DMS114 treated with DMSO at 0.1 percent for 48 hours (cell line): ENCODE measurements around the gene TCFL5.
A peak's percentile ranks its signal among the peaks of the same experiment; 100 is the strongest.

Experiments used
- DNase-seq: peaks from one replicate; lab custom pipeline; 2025; ENCODE audit not compliant: unreplicated experiment; lab: John Stamatoyannopoulos, UW

TCFL5 gene

DNA sequence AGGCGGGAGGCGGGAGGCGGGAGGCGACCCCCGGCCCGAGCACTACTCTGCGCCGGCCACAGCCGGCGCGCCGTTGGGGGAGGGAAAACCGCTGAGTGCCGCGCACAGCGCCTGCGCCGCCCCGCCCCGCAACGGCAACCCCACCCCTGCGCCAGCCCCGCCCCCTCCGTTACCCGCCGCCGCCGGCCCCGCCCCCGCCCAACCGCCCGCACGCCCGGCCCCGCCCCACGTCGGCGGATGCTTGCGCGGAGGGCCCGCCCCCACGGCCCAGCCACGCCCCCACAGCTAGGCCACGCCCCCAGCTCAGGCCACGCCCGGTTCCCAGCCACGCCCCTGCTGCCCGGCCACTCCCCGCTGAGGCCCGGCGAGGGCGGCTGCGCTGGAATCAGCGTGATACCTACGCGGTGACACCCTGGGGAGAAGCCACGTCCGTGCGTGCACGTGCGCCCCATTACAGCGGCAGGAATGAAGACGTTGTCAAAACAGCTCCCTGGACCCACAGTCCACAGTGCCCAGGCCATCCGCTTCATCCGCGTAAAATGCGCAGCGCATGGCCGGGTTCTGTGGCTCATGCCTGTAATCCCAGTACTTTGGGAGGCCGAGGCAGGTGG is at the start of gene TCFL5:
TSS of gene TCFL5 (minus strand) at position 97 of the 611 bp plus-strand sequence. CDS start 152 bp downstream, outside the sequence.
- peak; percentile 43 for DNase-seq

DNA sequence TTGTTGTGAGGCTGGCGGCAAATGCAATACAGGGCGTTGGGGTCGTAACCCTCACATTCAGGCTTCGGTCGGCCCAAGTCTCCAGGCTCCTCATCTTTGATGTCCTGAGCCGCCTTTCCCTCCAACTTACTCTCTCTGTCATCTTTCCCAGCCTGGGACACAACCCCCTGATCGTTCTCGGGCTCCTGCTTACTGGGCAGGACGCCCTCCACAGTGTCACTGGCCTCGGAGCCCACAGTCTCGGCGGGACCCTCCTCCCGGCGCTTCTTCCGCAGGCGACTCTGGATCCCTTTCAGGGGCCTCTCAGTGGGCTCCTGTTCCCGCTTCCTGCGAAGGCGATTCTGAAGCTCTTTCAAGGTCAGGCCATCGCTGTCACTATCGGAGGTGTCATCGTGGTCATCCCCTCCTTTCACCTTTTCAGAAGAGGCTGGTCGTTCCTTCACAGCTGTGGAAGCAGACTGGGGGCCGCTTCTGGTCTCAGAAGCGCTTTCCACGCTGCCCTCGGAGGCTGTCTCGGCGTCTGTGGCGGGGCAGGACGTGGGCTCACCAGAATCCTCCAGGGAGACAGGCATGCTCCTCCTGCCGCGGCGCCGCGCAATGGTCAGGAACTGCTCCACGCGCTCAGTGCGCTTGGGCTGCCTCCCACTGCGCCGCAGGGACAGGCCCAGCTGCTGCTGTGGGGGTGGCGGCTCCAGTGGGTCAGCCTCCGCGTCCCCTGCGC is 49.3 kb upstream of the TCFL5 start:
- no peak for DNase-seq

DNA sequence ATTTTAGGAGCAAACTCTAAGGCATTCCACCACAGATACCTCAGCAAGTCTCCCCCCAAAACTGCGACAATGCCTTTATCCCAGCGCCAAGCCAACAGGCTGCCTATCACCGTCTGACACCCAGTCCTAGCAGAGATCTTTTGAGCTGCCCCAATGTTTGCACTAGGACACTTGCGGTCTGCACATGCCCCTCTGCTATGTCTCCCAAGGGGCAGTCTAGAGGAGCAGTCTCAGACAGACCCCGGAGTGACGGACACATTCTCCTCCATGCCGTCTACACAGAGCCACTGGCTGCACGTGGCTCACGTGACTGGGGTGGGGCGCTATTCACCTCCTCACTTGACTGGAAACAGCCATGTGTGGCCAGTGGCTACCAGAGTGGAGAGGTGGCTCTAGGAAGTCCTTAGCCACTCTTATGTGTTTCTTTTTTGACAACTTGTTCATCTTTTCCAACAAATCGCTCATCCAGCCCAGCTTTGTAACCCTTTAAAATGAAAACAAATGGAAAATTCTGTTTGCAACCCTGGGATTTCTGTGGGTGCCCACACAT is 48.7 kb upstream of the TCFL5 start:
- no peak for DNase-seq

DNA sequence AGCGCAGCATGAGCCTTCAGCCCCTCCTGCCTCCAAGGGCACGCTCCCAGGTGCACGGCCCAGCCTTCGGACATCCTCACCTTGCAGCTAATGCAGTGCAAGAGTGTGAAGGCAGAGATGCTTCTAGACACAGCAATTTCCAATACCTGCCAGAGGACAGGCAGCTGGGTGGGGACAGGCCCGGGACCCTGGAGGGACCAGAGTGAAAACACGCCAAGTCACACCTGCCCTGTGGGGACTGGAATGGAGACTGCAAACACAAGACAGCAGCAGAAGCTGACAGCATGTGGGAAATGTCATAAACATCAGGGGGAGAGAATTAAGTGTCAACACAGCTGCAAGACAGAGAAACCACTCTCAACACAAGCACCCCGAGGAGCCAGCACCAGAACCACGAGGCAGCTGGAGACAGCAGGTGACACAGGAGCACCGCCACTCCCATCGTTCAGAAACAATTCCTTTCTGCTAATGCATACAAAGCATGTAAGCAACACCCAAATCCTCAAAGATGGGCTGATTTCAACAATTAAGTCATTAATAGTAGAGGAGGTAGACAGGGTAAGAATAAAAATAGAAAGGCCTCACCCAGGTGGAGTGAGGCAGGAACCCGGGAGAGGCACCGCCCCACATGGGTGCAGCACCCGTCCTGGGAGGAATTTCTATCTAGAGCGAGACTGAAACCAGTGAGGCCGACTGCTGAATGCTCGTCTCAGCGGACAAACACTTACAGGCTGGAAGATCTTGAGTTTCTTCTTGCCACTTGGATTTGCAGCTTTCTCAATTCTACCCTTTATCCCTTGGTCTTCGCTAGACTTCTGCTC is 47.6 kb upstream of the TCFL5 start:
- DNase-seq, result no peak

DNA sequence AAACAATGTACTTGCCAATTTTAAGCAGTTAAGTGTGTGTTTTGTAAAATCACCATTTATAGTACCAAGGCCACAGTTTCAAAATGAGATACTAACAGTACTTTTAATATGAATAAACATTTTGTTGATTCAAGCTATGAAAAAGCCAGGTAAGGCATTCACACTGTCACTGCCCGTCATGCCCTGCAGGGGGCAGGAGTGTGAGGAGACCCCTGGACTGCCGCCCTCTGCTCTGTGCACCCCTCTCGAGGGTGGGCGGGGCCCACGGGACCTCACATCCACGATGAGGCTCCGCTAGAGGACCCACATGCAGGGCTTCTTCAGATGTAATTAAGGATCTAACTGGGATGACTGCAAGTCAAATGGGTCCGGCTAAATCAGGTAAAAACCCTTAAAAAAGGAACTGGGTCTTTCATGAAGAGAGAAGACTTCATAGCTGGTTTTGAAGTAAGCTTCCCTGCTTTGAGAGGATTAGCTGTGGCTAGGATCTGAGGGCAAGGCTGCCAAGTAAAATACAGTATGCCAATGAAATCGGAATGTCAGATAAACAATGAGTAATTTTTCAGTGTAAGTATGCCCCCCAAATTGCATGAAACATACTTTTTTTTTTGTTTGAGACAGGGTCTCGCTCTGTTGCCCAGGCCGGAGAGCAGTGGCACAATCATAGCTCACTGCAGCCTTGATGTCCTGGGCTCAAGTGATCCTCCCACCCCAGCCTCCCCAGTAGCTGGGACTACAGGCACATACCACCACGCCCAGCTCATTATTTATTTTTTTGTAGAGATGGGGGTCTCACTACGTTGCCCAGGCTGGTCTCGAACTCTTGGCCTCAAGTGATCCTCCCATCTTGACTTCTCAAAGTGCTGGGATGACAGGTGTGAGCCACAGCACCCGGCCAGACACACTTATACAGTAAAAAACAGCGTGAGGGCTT is 46.0 kb upstream of the TCFL5 start:
- no peak for DNase-seq

DNA sequence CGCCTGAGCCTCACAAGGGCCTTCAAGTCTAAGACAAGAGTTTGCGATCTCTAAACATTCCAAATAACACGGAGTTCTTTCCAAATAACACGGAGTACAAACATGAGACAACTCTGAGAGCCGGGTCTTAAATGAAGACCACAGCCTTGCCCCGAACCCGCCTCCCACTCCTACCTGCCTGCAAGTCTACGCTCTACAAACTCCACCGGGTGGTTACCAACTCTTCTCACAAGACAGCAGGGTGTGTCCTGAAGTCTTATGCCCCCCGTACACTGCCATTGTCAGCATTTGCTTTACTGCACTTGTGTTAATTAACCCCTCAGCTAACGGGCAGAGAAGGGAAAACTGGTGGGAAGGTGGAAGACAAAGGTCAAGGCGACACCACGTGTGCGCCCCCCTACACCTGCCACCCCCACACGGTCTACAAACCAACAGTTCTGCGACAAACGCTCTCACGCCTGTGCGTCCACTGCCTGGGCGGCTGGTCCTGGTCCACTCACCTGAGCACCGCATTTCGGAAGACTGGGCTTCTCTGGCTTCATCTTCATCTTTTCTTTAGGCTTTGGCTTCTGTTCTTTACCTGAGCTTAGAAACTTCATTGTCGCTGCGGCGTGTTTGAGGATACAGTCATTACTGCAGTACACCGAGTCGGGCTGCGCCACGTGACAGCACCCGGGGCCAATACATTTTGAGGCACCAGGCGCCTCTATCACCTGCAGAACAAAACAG is 45.2 kb upstream of the TCFL5 start:
- DNase-seq, result no peak

DNA sequence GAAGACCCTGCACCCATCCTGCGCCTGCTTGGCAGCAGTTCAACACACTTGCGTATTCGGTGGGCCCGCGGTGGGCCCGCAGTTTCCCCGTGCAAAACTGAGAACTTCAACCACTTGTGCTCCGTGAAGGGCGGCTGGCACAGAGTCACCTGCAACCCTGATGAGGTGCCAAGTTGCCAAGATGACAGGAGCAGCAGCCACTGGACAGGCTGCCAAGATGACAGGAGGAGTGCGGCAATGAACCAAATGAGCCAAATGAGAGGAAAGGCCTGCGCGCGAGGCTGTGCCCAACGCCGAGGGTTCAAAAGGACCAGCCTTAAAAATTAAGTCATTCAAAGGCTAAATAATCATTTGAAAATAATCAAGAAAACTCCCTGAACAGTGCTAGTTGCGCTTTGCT is 44.6 kb upstream of the TCFL5 start:
- DNase-seq, result no peak

DNA sequence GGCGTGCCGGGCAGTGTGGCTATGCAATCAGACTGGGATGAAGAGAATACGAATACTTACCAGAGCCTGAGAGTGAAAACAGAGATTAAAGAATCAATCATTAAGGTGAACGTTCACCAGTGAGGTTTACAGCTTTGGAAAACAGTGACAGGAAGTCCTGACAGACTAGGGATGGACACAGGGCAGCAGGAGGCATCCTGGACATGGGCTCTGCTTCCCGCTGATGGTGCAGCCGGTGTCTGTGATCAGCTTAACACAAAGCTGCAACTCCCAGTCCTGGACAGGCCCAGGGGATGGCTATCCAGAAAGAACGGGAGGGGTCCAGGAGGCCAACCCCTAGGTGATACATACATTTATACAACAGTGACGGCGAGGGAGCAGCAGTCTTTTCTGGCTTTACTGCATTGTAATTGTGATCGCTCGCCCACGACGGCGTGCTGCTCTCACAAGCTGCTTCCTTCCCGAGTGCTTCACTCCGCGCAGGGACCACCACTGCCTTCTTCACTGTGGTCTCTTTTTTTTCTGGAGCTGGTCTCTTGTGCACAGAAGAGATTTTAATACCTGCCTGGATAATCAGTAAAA is 44.0 kb upstream of the TCFL5 start:
- no peak for DNase-seq

DNA sequence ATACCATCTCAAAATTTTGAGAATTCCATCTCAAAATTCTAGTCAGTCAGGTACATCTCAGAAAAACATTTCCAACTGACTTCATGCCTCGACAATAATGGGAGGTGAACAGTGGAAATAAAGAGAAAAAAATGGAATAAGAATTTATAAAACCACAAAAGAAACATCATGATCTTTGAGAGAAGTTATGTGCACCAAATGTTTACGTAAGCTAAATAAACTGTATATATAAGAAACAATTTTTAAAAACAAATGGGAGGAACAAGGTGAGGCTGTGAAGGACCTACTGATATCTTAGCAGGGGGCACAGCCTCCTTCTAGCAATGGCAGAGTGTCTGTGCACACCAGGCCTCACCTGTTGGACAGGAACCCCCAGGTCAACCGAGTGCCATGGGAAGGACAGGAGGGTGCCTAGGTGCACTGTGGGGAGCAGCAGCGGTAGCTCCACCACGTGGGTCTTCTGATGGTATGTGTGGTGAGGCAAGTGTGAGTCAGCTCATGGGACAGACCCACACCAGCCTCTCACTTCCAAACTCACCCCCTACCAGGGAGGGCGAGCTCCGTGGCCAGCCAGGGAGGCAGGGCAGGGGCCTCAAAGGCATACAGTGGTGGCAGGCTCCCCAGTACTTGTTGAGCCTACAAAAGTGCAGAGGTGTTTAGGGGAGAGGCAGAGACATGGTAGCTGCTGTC is 41.4 kb upstream of the TCFL5 start:
- DNase-seq, result no peak

DNA sequence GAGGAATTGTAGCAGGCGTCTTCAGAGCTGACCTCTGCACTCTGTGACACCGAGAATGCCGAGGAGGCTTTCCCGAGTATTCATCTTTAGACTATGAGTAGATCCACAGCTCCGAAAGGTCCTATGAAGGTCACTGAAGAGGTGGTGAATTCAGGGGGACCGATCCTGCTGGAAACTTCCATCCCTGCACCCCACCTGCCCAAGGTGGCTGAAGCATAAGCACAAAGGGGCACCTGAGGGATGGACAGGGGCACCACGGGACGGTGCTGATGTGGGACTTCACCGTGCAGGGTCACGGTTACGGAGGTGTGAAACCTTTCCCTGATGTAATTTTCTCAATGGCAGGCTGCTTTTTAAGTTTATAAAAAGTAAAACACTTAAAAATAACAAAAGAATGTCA is 40.3 kb upstream of the TCFL5 start:
- DNase-seq, result no peak

DNA sequence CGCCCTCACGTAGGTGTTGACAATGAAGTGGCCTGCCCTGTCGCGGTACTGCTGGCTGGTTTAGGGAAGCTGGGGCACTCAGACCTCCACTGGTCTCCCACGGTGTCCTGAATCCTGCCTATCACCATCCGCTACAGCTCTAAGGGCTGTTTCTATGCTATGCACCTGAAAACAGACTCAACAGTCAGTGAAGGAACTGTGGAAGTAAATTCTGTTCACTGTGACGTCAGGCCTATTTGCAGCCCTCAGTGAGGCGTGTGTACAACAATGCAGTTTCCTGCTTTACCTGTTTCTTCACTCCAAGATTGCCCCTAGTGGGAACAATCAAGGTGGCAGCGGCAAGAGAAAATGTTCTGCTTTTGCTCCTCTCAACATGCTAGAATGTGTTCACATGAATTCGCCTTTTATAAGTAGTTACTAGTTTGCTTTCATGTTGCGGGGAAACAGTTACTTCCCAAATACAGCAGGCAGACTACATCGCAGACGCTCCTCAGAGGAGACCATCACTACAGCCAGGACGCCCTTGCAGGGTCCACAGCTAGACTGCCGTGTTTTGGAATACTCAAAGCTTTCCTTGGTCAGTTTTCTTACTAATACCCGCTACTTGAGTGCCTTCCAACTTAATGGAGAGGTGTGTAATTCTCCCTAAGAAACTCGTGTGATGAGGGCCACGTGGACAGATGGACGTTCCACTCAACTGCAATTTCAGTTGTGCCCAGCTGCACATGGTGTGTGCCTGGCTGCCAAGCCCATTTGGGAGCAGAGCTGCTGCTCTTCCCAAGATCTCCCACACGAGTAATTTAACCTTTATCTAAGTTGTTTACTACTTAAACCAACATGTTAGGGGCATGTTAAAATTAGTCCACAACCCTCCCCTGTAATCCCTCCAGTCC is 39.3 kb upstream of the TCFL5 start:
- DNase-seq, result peak; percentile 39

DNA sequence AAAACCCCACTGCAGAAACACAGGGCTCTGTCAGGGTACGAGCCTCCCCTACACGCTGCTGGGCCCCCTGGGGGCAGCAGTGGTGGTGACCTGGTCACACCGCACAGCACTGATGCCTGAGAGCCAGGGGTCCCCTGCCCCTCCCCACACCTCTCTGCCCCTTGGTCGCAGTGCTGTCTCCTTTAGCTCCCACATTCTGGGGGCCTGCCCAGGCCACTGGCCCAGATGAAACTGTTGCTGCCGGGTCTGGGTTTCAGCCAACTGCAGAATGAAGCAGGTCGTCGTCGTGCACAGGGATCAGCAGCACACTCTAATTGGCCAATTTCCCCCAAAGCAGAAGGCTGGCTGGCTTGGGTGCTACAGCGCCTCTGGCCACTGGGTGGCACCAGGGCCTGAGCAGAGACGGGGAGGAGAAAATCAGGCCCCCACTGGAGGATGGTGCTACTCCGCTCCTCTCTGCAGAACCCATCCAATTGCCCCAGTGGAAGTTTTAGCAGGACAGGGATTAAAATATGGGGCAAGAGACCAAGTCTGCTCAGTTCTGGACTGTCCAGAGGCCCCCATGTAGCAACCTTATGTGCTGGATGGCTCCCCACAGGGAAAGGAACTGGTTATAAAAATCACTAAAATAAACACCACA is 38.5 kb upstream of the TCFL5 start:
- peak; percentile 55 for DNase-seq

DNA sequence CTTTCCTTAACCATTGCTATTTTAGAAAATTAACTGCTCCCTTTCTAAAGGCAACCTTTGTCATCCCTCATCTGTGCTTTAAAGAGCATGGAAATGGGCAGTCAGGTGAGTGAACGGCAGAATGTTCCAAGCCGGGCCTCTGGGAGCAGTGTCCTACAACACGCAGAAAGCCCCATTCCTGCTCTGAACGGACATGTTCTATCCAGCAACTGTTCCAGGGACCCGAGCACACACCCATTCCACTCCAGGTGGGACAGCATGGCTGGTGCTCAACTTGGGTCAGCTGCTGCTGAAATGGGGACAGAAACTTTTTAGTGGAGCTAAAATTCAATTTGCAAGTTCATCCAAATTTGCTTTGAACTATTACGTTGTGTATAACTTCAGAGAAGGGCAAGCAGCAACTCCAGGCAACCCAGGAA is 38.0 kb upstream of the TCFL5 start:
- no peak for DNase-seq

DNA sequence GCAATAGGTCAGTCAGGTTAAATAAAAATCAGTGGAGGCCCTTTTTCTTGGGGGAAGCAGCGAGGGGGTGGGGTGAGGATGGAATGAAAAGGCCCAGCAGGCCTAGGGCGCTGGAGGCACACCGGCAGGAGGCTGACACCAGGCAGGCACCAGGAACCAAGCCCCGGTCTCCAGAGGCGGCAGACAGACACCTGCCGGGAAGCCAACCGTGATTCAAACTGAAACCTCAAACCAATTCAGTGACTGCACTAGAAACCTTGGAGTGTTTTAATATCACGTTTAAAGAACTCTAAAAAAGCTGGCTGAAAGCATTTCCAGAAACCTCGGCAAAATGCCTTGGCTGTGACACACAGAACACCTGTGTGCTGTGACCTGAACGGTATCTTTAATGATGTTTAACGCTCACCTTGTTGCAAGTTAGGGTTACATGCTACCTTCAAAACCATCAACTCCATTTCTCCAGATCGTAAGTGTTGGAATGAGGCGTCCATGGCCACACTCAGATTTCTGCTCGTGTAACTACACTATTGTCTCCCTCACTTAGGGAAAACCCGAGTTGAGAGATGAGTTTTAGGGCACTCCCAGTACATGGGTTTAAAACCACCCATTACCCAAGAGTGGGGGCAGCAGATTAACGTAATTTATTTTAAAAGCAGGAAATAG is 37.5 kb upstream of the TCFL5 start:
- DNase-seq, result no peak

DNA sequence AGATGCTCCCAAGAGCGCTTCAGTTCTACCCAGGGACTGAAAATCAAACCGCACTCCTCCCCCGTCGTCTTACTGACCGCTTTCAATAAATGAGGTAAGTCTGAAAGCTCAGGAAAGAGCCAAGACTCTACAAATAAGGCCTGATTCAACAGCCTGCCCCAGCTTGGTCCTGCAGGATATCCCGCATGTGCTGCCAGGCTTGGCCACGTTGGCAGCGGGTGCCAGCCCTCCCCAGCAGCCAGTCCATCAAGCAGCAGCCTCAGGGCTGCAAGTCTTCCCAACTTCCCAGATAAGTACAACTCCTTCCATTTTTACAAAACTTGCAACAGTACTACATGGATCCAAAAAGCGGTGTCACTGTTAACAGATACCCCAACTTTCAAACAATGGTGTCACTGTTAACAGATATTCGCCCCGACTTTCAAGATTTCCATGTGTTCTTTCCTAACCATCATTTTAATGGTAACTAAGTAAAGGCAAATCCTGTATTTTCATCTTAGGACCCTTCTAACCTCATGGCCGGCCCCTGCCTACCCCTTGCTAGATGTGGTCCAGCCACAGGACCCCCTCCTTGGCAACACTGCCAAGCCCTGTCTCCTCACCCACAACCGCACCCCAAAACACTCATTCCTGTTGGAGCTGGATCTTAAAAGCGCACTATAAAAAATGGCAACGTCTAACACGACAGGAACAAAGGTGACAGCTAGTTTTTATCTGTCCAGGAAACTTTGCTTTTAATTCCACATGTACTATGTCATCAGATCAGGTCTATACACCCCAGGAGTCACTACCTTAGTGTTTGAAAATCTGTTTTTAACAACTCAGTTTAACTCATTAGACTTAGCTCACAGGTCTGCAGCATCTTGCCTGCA is 36.7 kb upstream of the TCFL5 start:
- DNase-seq, result no peak

DNA sequence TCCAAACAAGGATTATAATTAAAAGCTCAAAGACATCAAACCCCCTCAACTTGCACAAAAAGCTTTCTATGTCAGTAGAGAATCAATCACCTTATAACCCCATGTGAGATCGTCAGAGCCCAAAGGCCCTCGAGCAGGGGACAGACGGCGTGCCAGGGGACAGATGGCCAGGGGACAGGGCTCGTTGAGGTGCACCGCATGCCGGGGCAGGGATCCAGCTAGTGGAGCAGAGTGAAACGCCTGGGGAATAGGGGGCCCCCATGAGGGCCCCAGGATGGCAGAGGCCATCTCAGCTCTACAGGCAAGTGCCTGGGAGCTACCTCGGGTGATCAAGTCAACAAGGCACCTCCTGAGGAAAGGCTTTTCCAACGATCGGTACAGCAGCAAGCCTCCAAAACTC is 36.0 kb upstream of the TCFL5 start:
- DNase-seq, result no peak
